HCT116 (cell line): ENCODE results near the gene MIF. TPM values are rescaled to one million over a fixed set of nuclear protein-coding genes. Genes with fewer than 3 reads are reported as not detected.

Source experiments
- ATAC-seq: fragments of 200-7000 bp; cut with Tn5 transposase; 2 replicates; pipeline ENCODE4 v1.9.1; 2020; ENCODE audit warnings: mild to moderate bottlenecking, moderate library complexity
- BruUV-seq: library from RNA; stranded (reverse); fragments of 400-500 nt; replicated peaks from 2 replicates; lab custom pipeline; 2021; lab: Mats Ljungman, UMichigan
- CTCF ChIA-PET: fragments of 300-600 bp; sonication (Branson Sonifier 250); formaldehyde crosslinking; loops from one replicate; lab custom pipeline; 2021; ENCODE audit warnings: antibody characterized with exemption; lab: Charles Lee
- POLR2A ChIA-PET: fragments of 300-600, 350-600 bp; sonication (Branson Sonifier 250); formaldehyde crosslinking; loops from one replicate; lab custom pipeline; 2021; ENCODE audit warnings: antibody characterized with exemption; lab: Charles Lee
- RAD21 ChIA-PET, 2 experiments: fragments of 300-600 bp; sonication (Branson Sonifier 250); formaldehyde crosslinking; loops; one replicate each; lab custom pipeline; 2023; ENCODE audit warnings: low total read pairs in 2 of 2; ENCODE audit not compliant: uncharacterized antibody in 2 of 2, unreplicated experiment in 2 of 2, low non-redundant PET in 1 of 2; lab: Charles Lee
- DNase-seq: peaks from one replicate; pipeline ENCODE4 v3.0.0-alpha.2; 2010; ENCODE audit warnings: low read depth, low spot score
- H2AFZ ChIP-seq: fragments of 200-600 bp; shearing (Covaris generic), sonication (generic); 2 replicates; pipeline ENCODE4 v1.6.1; 2017; ENCODE audit warnings: low read depth, mixed run types, mixed read lengths, antibody characterized with exemption, low read length; ENCODE audit not compliant: poor library complexity, severe bottlenecking
- H3K27ac ChIP-seq: 2 replicates; pipeline ENCODE4 v1.5.1; 2012; ENCODE audit warnings: low read depth, low read length
- H3K27me3 ChIP-seq: fragments of 200-600 bp; sonication (generic); 2 replicates; pipeline ENCODE4 v1.6.1; 2016; ENCODE audit warnings: mixed run types, low read length, mixed read lengths; ENCODE audit not compliant: insufficient read depth
- H3K36me3 ChIP-seq, 2 experiments: fragments of 200-500 bp in 1 of 2; fragments of 200-600 bp in 1 of 2; sonication (Bioruptor generic) in 1 of 2; sonication (generic) in 1 of 2; 2 replicates each; pipeline versions ENCODE4 v1.5.1 to v1.6.1; 2014 to 2016; ENCODE audit warnings: low read length in 2 of 2, inconsistent platforms in 1 of 2, mixed read lengths in 1 of 2, mixed run types in 1 of 2; ENCODE audit not compliant: insufficient read depth in 2 of 2, control insufficient read depth in 1 of 2
- H3K4me1 ChIP-seq, 2 experiments: fragments of 200-600 bp in 1 of 2; sonication (generic) in 1 of 2; 2 replicates each; pipeline versions ENCODE4 v1.5.1 to v1.6.1; 2012 to 2017; ENCODE audit warnings: low read length in 2 of 2, inconsistent platforms in 1 of 2, mild to moderate bottlenecking in 1 of 2, mixed read lengths in 1 of 2, mixed run types in 1 of 2, moderate library complexity in 1 of 2; ENCODE audit not compliant: insufficient read depth in 2 of 2, control insufficient read depth in 1 of 2
- H3K4me2 ChIP-seq: fragments of 200-600 bp; sonication (generic); 2 replicates; pipeline ENCODE4 v1.6.1; 2017; ENCODE audit warnings: mixed run types, low read length, mixed read lengths
- H3K4me3 ChIP-seq, 2 experiments: fragments of 200-600 bp in 1 of 2; sonication (generic) in 1 of 2; replicated peaks in 1 of 2; 2 replicates each; pipeline ENCODE4 v1.5.1; 2011 to 2016; ENCODE audit warnings: low read length in 2 of 2, control low read depth in 1 of 2, low read depth in 1 of 2, mild to moderate bottlenecking in 1 of 2, mixed read lengths in 1 of 2, mixed run types in 1 of 2
- H3K79me2 ChIP-seq: fragments of 200-600 bp; sonication (generic); 2 replicates; pipeline ENCODE4 v1.6.1; 2017; ENCODE audit warnings: mild to moderate bottlenecking, mixed run types, low read length, moderate library complexity, mixed read lengths; ENCODE audit not compliant: insufficient read depth
- H3K9ac ChIP-seq: fragments of 200-600 bp; sonication (generic); 2 replicates; pipeline ENCODE4 v1.6.1; 2016; ENCODE audit warnings: low read length, mixed read lengths
- H3K9me2 ChIP-seq: fragments of 200-600 bp; sonication (generic), shearing (Covaris generic); 2 replicates; pipeline ENCODE4 v1.6.1; 2017; ENCODE audit warnings: mixed run types, mild to moderate bottlenecking, moderate library complexity; ENCODE audit not compliant: insufficient read depth
- H3K9me3 ChIP-seq, 2 experiments: fragments of 200-500 bp in 1 of 2; fragments of 200-600 bp in 1 of 2; sonication (Bioruptor generic) in 1 of 2; sonication (generic) in 1 of 2; 2 replicates each; pipeline ENCODE4 v1.6.1; 2014 to 2017; ENCODE audit warnings: low read length in 2 of 2, mixed read lengths in 2 of 2, inconsistent platforms in 1 of 2, low read depth in 1 of 2, mild to moderate bottlenecking in 1 of 2, mixed run types in 1 of 2, moderate library complexity in 1 of 2; ENCODE audit not compliant: control insufficient read depth in 1 of 2, insufficient read depth in 1 of 2
- H4K20me1 ChIP-seq: fragments of 200-600 bp; sonication (generic), shearing (Covaris generic); 2 replicates; pipeline ENCODE4 v1.6.1; 2017; ENCODE audit warnings: mixed run types, mild to moderate bottlenecking, moderate library complexity; ENCODE audit not compliant: insufficient read depth
- CEBPB ChIP-seq: IDR thresholded peaks from 2 replicates; pipeline ENCODE4 v1.6.1; 2012; ENCODE audit warnings: low read depth
- EGR1 ChIP-seq: IDR thresholded peaks from 2 replicates; pipeline ENCODE4 v1.6.1; 2012; ENCODE audit warnings: low read depth
- ELF1 ChIP-seq: IDR thresholded peaks from 2 replicates; pipeline ENCODE4 v1.6.1; 2012; ENCODE audit warnings: low read depth, borderline replicate concordance
- FOSL1 ChIP-seq: IDR thresholded peaks from 2 replicates; pipeline ENCODE4 v1.6.1; 2012; ENCODE audit warnings: low read depth
- JUND ChIP-seq: IDR thresholded peaks from 2 replicates; pipeline ENCODE4 v1.6.1; 2012
- POLR2A ChIP-seq: IDR thresholded peaks from 2 replicates; pipeline ENCODE4 v1.7.0; 2011; ENCODE audit warnings: borderline replicate concordance; ENCODE audit not compliant: insufficient read depth, insufficient read length; ENCODE audit errors: extremely low read depth
- RAD21 ChIP-seq: IDR thresholded peaks from 2 replicates; pipeline ENCODE4 v1.6.1; 2012; ENCODE audit warnings: low read depth, mild to moderate bottlenecking
- SIN3A ChIP-seq: IDR thresholded peaks from 2 replicates; pipeline ENCODE4 v1.6.1; 2012; ENCODE audit warnings: low read depth
- SP1 ChIP-seq: IDR thresholded peaks from 2 replicates; pipeline ENCODE4 v1.6.1; 2012; ENCODE audit warnings: low read depth
- TCF7L2 ChIP-seq: IDR thresholded peaks from 2 replicates; pipeline ENCODE4 v1.7.0; 2011; ENCODE audit warnings: borderline replicate concordance, inconsistent platforms; ENCODE audit not compliant: insufficient read depth, insufficient read length; ENCODE audit errors: extremely low read depth
- YY1 ChIP-seq: IDR thresholded peaks from 2 replicates; pipeline ENCODE4 v1.6.1; 2011; ENCODE audit warnings: low read length, low read depth, moderate library complexity, mild to moderate bottlenecking; ENCODE audit not compliant: insufficient replicate concordance; ENCODE audit errors: extremely low read depth
- intact Hi-C: fragments of 100-400 bp; cut with micrococcal nuclease; formaldehyde crosslinking; loops from 2 replicates; pipeline ENCODE4 v1.10.0; 2022
- total RNA-seq: library from RNA; stranded (reverse); gene quantifications from one replicate; pipeline ENCODE4 v1.2.1, GENCODE V29; 2021; ENCODE audit not compliant: unreplicated experiment
- TF ChIP-seq, protein P1 (sequence below): IDR thresholded peaks from 2 replicates; pipeline ENCODE4 v1.6.1; 2011; ENCODE audit warnings: mild to moderate bottlenecking, low read length, moderate library complexity; ENCODE audit not compliant: insufficient replicate concordance; ENCODE audit errors: extremely low read depth
- TF ChIP-seq, protein P2 (sequence below): IDR thresholded peaks from 2 replicates; pipeline ENCODE4 v1.6.1; 2012; ENCODE audit warnings: low read depth
- TF ChIP-seq, protein P3 (sequence below): IDR thresholded peaks from 2 replicates; pipeline ENCODE4 v1.6.1; 2012

MIF gene
- total RNA-seq, 1 experiment from 2014 or later, result 1,511 TPM

GRCh38 chr22:23911318-23911980 is 17.3 kb downstream of the MIF start:
- H3K36me3 ChIP-seq, result no peaks in the 10 kb centered on the region
- ChIA-PET RAD21 (no interaction called here), CTCF (interaction anchor here (1.1 to 2.9 kb wide), 2 partner anchors 17 kb away, joined by 3 to 21 read pairs; partner anchors contain the start of gene MIF), POLR2A (no interaction called here)
- H2AFZ ChIP-seq, result no peak overlapping the region
- H3K9ac ChIP-seq, result no peak overlapping the region
- H3K27ac ChIP-seq, result no peak overlapping the region
- intact Hi-C loops, result no loop called here
- no peaks in the 10 kb centered on the region for H3K79me2 ChIP-seq
- no peak for DNase-seq
- H3K4me2 ChIP-seq, result no peak overlapping the region
- no peaks in the 10 kb centered on the region for H3K9me3 ChIP-seq
- no peaks in the 10 kb centered on the region for H3K9me2 ChIP-seq
- BruUV-seq, result no TSS peak
- H3K4me3 ChIP-seq, result no peak overlapping the region
- no peaks in the 10 kb centered on the region for H3K27me3 ChIP-seq
- H4K20me1 ChIP-seq, result no peaks in the 10 kb centered on the region
- TF ChIP-seq SP1 (no peak), YY1 (no peak), FOSL1 (no peak), POLR2A (no peak), TCF7L2 (no peak), EGR1 (no peak), RAD21 (no peak), CEBPB (no peak), SIN3A (no peak), ELF1 (no peak), JUND (no peak)
- TF ChIP-seq, protein P1, sequence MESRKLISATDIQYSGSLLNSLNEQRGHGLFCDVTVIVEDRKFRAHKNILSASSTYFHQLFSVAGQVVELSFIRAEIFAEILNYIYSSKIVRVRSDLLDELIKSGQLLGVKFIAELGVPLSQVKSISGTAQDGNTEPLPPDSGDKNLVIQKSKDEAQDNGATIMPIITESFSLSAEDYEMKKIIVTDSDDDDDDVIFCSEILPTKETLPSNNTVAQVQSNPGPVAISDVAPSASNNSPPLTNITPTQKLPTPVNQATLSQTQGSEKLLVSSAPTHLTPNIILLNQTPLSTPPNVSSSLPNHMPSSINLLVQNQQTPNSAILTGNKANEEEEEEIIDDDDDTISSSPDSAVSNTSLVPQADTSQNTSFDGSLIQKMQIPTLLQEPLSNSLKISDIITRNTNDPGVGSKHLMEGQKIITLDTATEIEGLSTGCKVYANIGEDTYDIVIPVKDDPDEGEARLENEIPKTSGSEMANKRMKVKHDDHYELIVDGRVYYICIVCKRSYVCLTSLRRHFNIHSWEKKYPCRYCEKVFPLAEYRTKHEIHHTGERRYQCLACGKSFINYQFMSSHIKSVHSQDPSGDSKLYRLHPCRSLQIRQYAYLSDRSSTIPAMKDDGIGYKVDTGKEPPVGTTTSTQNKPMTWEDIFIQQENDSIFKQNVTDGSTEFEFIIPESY, result no peak
- TF ChIP-seq, protein P2, sequence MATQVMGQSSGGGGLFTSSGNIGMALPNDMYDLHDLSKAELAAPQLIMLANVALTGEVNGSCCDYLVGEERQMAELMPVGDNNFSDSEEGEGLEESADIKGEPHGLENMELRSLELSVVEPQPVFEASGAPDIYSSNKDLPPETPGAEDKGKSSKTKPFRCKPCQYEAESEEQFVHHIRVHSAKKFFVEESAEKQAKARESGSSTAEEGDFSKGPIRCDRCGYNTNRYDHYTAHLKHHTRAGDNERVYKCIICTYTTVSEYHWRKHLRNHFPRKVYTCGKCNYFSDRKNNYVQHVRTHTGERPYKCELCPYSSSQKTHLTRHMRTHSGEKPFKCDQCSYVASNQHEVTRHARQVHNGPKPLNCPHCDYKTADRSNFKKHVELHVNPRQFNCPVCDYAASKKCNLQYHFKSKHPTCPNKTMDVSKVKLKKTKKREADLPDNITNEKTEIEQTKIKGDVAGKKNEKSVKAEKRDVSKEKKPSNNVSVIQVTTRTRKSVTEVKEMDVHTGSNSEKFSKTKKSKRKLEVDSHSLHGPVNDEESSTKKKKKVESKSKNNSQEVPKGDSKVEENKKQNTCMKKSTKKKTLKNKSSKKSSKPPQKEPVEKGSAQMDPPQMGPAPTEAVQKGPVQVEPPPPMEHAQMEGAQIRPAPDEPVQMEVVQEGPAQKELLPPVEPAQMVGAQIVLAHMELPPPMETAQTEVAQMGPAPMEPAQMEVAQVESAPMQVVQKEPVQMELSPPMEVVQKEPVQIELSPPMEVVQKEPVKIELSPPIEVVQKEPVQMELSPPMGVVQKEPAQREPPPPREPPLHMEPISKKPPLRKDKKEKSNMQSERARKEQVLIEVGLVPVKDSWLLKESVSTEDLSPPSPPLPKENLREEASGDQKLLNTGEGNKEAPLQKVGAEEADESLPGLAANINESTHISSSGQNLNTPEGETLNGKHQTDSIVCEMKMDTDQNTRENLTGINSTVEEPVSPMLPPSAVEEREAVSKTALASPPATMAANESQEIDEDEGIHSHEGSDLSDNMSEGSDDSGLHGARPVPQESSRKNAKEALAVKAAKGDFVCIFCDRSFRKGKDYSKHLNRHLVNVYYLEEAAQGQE, result no peak
- TF ChIP-seq, protein P3, sequence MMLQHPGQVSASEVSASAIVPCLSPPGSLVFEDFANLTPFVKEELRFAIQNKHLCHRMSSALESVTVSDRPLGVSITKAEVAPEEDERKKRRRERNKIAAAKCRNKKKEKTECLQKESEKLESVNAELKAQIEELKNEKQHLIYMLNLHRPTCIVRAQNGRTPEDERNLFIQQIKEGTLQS, result no peak
- peaks cover 0 to 16% of the 10 kb centered on the region in 2 experiments; a peak in 3 of 4 replicates for H3K4me1 ChIP-seq
- no peak for ATAC-seq
